ENCODE data around the gene RPA3. TPM values are rescaled to one million over a fixed set of nuclear protein-coding genes. Genes with fewer than 3 reads are reported as not detected.

RPA3 gene
- total RNA-seq, 1 donor from 2014 or later: 33.7 TPM

- TF ChIP-seq CTCF (conservative IDR thresholded peaks at IDR 0.05; ENCODE audit: low read depth, low read length): no peak
- no peak for DNase-seq (ENCODE audit: low read depth)
- H3K4me3 ChIP-seq (ENCODE audit: low read depth, low read length): peak overlapping the region; percentile 86
Observed at GRCh38 chr7:7639421-7639820, 79.0 kb downstream of the RPA3 start.

- DNase-seq (ENCODE audit: low read depth): no peak
- no peak overlapping the region for H3K4me3 ChIP-seq (ENCODE audit: low read depth, low read length)
- TF ChIP-seq CTCF (conservative IDR thresholded peaks at IDR 0.05; ENCODE audit: low read depth, low read length): no peak
Observed at GRCh38 chr7:7630626-7631329, 87.6 kb downstream of the RPA3 start.

GRCh38 chr7:7628476-7628875 is 89.9 kb downstream of the RPA3 start:
- TF ChIP-seq CTCF (conservative IDR thresholded peaks at IDR 0.05; ENCODE audit: low read depth, low read length): no peak
- H3K4me3 ChIP-seq (ENCODE audit: low read depth, low read length): no peak overlapping the region
- DNase-seq (ENCODE audit: low read depth): no peak

GRCh38 chr7:7620644-7621210 is 97.7 kb downstream of the RPA3 start:
- DNase-seq (ENCODE audit: low read depth): no peak
- H3K4me3 ChIP-seq (ENCODE audit: low read depth, low read length): no peak overlapping the region
- TF ChIP-seq CTCF (conservative IDR thresholded peaks at IDR 0.05; ENCODE audit: low read depth, low read length): no peak

- TF ChIP-seq CTCF (conservative IDR thresholded peaks at IDR 0.05; ENCODE audit: low read depth, low read length): no peak
- no peak overlapping the region for H3K4me3 ChIP-seq (ENCODE audit: low read depth, low read length)
- DNase-seq (ENCODE audit: low read depth): no peak
Observed at GRCh38 chr7:7620236-7620635, 98.2 kb downstream of the RPA3 start.

- H3K4me3 ChIP-seq (ENCODE audit: low read depth, low read length): no peak overlapping the region
- no peak for TF ChIP-seq CTCF (conservative IDR thresholded peaks at IDR 0.05; ENCODE audit: low read depth, low read length)
- DNase-seq (ENCODE audit: low read depth): no peak
Observed at GRCh38 chr7:7618410-7618809, 100.0 kb downstream of the RPA3 start.

GRCh38 chr7:7617550-7617949 is 100.9 kb downstream of the RPA3 start:
- no peak overlapping the region for H3K4me3 ChIP-seq (ENCODE audit: low read depth, low read length)
- no peak for TF ChIP-seq CTCF (conservative IDR thresholded peaks at IDR 0.05; ENCODE audit: low read depth, low read length)

More at GRCh38 chr7:7617550-7617949, 100.9 kb downstream of the RPA3 start:
- no peak for DNase-seq (ENCODE audit: low read depth)

Data from epithelial cell of proximal tubule (primary cell).